Stomach (tissue), 9 donors: Measurements from ENCODE around the gene NELFCD. TPM values are rescaled to one million over a fixed set of nuclear protein-coding genes. Genes with fewer than 3 reads are reported as not detected.
A peak's percentile ranks its signal among the peaks of the same experiment; 100 is the strongest.
"Not testable (repeated sequence)": the region's sequence is repeated elsewhere in the genome, so short reads cannot be mapped to it uniquely, and the experiment has no call there.

Source experiments
- DNase-seq, 2 donors: peaks; one replicate each; pipeline versions ENCODE4 v3.0.0 to v3.0.0-alpha.2; 2013 to 2019
- H3K27ac ChIP-seq, 5 donors: fragments of 200-600 bp in 4 of 5; sonication (generic) in 4 of 5; one replicate each; pipeline ENCODE4 v1.5.1; 2013 to 2019; ENCODE audit warnings: mild to moderate bottlenecking in 1 of 5, moderate library complexity in 1 of 5
- H3K27me3 ChIP-seq, 3 donors: fragments of 200-600 bp; sonication (generic); one replicate each; pipeline ENCODE4 v1.5.1; 2017 to 2019; ENCODE audit warnings: mixed run types in 1 of 3
- H3K36me3 ChIP-seq, 4 donors: fragments of 200-600 bp; sonication (generic); 1 replicate in 3 of 4; 2 replicates in 1 of 4; pipeline ENCODE4 v1.5.1; 2016 to 2019
- H3K4me1 ChIP-seq, 4 donors: fragments of 200-600 bp; sonication (generic); one replicate each; pipeline ENCODE4 v1.5.1; 2016 to 2019
- H3K4me3 ChIP-seq, 4 donors: fragments of 200-600 bp; sonication (generic) in 3 of 4; one replicate each; pipeline ENCODE4 v1.5.1; 2016 to 2019; ENCODE audit warnings: mild to moderate bottlenecking in 1 of 4
- H3K9me3 ChIP-seq, 4 donors: fragments of 200-600 bp; sonication (generic); one replicate each; pipeline ENCODE4 v1.5.1; 2016 to 2019
- CTCF ChIP-seq, 7 experiments: fragments of 450-650 bp in 4 of 7; fragments of 200-600 bp in 3 of 7; sonication (generic) in 3 of 7; IDR thresholded peaks; one replicate each; pipeline ENCODE4 v1.5.1; 2016 to 2019; ENCODE audit warnings: antibody characterized with exemption in 7 of 7, control low read depth in 2 of 7, mild to moderate bottlenecking in 1 of 7
- EP300 ChIP-seq: sonication (generic); formaldehyde crosslinking; IDR thresholded peaks from one replicate; pipeline ENCODE4 v1.6.1; 2017; ENCODE audit warnings: antibody characterized with exemption
- POLR2A ChIP-seq, 4 donors: fragments of 450-650 bp; IDR thresholded peaks; one replicate each; pipeline ENCODE4 v1.6.1; 2016; ENCODE audit warnings: antibody characterized with exemption in 4 of 4, control low read depth in 2 of 4, mild to moderate bottlenecking in 1 of 4, moderate library complexity in 1 of 4
- POLR2AphosphoS5 ChIP-seq, 3 donors: sonication (generic); formaldehyde crosslinking; IDR thresholded peaks; one replicate each; pipeline ENCODE4 v1.6.1; 2016; ENCODE audit warnings: antibody characterized with exemption in 3 of 3
- WGBS, 5 donors: extraction: QIAGEN DNeasy Blood & Tissue Kit in 3 of 5; methylation state at CpG; one replicate each; pipeline versions ENCODE4 v1.1.5 to v1.1.7; 2013 to 2018; 5-methylcytosine and 5-hydroxymethylcytosine counted together
- intact Hi-C: fragments of 100-400 bp; cut with DNase I; formaldehyde crosslinking; loops from one replicate; pipeline ENCODE4 v1.15.1; 2023; ENCODE audit warnings: low total_unique reads
- polyA plus RNA-seq, 3 donors: library from polyadenylated mRNA; stranded (reverse); fragments of 200-250 nt; gene quantifications; one replicate each; pipeline ENCODE4 v1.2.3, GENCODE V29; 2013
- total RNA-seq, 5 donors: library from RNA; depleted of rRNA; stranded (reverse); fragments of >200 nt; gene quantifications; one replicate each; pipeline versions ENCODE4 v1.1.0 to v1.2.3, GENCODE V29; 2014 to 2016
- donor health status: healthy with polysubstance abuse.
- donor health status: Bipolar disorder and iron deficiency.
- donor health status: healthy.

The NELFCD gene
- total and polyA plus RNA-seq, 8 donors: 20.9 to 59.5 (median 41.2) TPM

GRCh38 chr20:59008715-59009336 is 27.8 kb downstream of the NELFCD start:
- H3K9me3 ChIP-seq: no peaks in the 10 kb centered on the region
- intact Hi-C loops: loop anchor here (5.0 kb wide), 1 partner anchor 33 kb away; the partner anchor contains the start of gene PRELID3B
- peaks cover 28 to 60% (median 49%) of the 10 kb centered on the region in 4 donors for H3K4me1 ChIP-seq
- TF ChIP-seq CTCF (IDR thresholded peaks at IDR 0.05) (no peak), EP300 (no peak), POLR2A (IDR thresholded peaks at IDR 0.05) (no peak), POLR2AphosphoS5 (IDR thresholded peaks at IDR 0.05) (no peak)
- WGBS, 5 donors: 85 to 90% (median 89%) methylated on average over 8 of the region's 8 CpGs
- peaks cover 0 to 6% (median 3%) of the 10 kb centered on the region in 4 donors for H3K36me3 ChIP-seq
- H3K27ac ChIP-seq: peak overlapping the region in 2 of 5 donors; percentile 89 to 90
- DNase-seq: peak in 1 of 2 donors; percentile 16
- no peak overlapping the region for H3K4me3 ChIP-seq
- H3K27me3 ChIP-seq: no peaks in the 10 kb centered on the region

- Histone ChIP-seq H3K4me3 (no peak overlapping the region), H3K27ac (peak overlapping the region in 2 of 5 donors; percentile 31 to 34), H3K27me3 (no peaks in the 10 kb centered on the region), H3K9me3 (no peaks in the 10 kb centered on the region), H3K36me3 (no peaks in the 10 kb centered on the region), H3K4me1 (peaks cover 17 to 44% (median 33%) of the 10 kb centered on the region in 4 donors)
- 49 to 66% (median 57%) methylated on average over 6 to 8 of the region's 8 CpGs for WGBS, 5 donors
- intact Hi-C loops: no loop called here
- TF ChIP-seq CTCF (IDR thresholded peaks at IDR 0.05) (no peak), EP300 (no peak), POLR2A (IDR thresholded peaks at IDR 0.05) (no peak), POLR2AphosphoS5 (IDR thresholded peaks at IDR 0.05) (no peak)
- DNase-seq: peak in 1 of 2 donors; percentile 28
Observed at GRCh38 chr20:59010321-59010994, 29.4 kb downstream of the NELFCD start.

- 58 to 70% (median 60%) methylated on average over 17 of the region's 17 CpGs for WGBS, 5 donors
- DNase-seq: peak; percentile 25 to 66
- H3K9me3 ChIP-seq: no peaks in the 10 kb centered on the region
- no peaks in the 10 kb centered on the region for H3K36me3 ChIP-seq
- H3K4me3 ChIP-seq: no peak overlapping the region
- intact Hi-C loops: no loop called here
- H3K4me1 ChIP-seq: peaks cover 10 to 38% (median 27%) of the 10 kb centered on the region in 4 donors
- no peaks in the 10 kb centered on the region for H3K27me3 ChIP-seq
- H3K27ac ChIP-seq: peak overlapping the region in 2 of 5 donors; percentile 31 to 34
- TF ChIP-seq POLR2A (IDR thresholded peaks at IDR 0.05): no peak
- TF ChIP-seq CTCF (IDR thresholded peaks at IDR 0.05): no peak
- no peak for TF ChIP-seq EP300
- TF ChIP-seq POLR2AphosphoS5 (IDR thresholded peaks at IDR 0.05): no peak
Observed at GRCh38 chr20:59010995-59011873, 30.2 kb downstream of the NELFCD start.

- H3K27me3 ChIP-seq, intact Hi-C loops, DNase-seq, H3K27ac ChIP-seq, H3K36me3 ChIP-seq, H3K4me3 ChIP-seq, H3K9me3 ChIP-seq: not testable (repeated sequence)
- WGBS, 5 donors: 86 to 92% (median 90%) methylated on average over 3 of the region's 3 CpGs
- H3K4me1 ChIP-seq: peaks cover 8 to 38% (median 27%) of the 10 kb centered on the region in 4 donors
Observed at GRCh38 chr20:59011874-59012157, 30.8 kb downstream of the NELFCD start.
